Kidney glomerular epithelial cell (primary cell): Measurements from ENCODE around the gene MARK4.
"Not testable (repeated sequence)": the region's sequence is repeated elsewhere in the genome, so short reads cannot be mapped to it uniquely, and the experiment has no call there.

Experiments
- DNase-seq: peaks from one replicate; lab custom pipeline; 2025; lab: John Stamatoyannopoulos, UW

The MARK4 gene

DNA sequence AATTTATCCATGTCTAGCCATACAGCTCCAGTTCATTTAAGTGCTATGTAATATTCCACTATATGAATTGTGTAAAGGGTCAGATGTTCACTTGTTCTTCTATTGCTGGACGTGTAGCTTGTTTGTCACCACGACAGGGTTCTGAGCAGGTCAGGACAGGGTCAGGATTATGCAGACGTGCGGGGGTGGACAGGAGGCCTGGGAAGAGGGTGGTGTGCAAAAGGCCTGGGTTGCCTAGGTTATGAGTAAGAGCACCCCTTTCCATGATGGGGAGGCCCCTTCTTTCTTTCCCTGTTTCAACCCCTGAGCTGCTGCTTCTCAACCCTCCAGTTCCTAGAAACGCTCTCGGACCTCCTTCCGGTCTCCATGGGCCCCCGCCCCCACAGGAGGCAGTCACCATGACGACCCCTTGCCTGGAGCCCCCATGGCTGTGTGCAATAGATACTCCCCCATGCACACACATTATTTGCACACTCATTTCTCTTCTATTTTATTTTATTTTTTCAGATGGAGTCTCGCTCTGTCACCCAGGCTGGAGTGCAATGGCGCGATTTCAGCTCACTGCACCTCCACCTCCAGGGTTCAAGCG, 7.8 kb upstream of the MARK4 start:
- DNase-seq = no peak

- no peak for DNase-seq
These were observed 6.8 kb upstream of the MARK4 start for GRCh38 chr19:45244133-45244794.

GRCh38 chr19:45245334-45245787, 5.7 kb upstream of the MARK4 start, which contains the start of gene EXOC3L2:
Gene EXOC3L2 (minus strand): TSS chr19:45245407. CDS start chr19:45239045, 6,362 bp downstream.
- no peak for DNase-seq

DNA sequence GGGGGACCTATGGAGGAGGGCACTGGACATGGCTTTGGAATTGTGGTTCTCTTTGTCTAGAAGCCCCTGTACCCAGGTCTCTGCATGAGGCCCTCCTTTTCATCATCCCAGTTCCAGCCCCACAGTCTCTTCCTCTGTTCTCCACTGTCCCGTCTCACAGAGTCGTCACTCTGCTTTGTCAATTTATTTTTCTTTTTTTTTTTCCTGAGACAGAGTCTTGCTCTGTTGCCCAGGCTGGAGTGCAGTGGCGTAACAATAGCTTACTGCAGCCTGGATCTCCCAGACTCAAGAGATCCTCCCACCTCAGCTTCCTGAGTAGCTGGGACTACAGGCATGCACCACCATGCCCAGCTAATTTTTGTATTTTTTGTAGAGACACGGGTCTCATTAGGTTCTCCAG, 5.2 kb upstream of the MARK4 start:
- DNase-seq = no peak

GRCh38 chr19:45247136-45247535, 3.9 kb upstream of the MARK4 start:
- no peak for DNase-seq

DNA sequence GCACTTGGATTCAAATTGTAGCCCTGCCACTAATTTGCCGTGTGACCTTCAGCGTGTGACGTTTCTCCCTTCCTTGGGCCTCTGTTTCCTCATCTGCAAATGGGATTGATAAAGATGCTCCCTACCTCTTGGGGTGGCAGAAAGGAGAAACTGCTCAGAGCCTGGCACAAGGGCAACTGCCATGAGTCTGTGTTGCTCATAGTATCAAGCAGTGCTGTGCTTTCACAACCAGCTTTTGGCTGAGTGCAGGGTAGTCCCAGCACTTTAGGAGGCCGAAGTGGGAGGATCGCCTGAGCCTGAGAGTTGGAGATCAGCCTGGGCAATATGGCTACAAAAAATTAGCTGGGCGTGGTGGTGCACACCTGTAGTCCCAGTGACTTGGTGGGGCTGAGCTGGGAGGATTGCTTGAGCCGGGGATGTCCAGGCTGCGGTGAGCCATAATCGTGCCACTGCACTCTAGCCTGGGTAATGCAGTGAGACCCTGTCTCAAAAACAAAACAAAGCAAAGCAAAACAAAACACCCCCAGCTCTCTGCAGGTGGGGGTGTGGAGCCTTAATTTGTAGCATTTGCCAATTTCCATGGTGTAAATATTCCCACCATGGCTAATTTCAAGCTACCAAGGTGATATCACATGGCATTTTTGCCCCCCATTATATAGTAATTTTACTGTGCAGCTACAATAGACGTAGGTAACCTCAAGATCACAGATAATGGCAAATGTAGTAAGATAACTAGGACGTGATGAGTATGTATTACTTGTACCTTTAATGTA, 1.6 kb upstream of the MARK4 start:
- DNase-seq = no peak

DNA sequence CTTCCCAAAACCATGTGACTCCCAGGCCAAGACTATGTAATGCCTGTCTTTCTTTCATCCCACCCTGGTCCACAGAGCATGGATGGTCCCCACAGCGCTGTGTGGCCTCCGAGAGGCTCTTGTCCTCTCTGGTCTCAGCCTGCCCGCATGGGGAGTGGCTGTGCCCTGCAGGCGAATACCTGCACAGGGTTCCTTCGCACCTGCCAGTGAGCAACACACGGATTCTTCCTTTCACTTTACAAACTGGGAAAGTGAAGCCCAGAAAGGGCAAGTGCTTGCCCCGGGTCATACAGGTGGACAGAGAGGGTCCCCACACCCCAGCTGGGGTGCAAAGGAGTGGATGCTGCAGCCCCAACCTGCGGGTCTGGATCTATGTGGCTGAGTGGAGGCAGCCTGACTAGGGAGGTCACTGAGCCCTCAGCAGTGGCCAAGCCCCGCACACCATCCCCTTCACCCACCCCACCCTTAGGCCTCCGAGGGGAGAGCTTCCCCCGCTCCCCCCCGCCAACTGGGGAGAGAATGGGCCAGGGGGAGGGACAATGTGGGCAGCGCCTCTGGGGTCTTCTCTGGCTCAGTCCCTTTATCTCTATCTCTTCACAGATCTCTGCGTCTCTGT, 747 bp upstream of the MARK4 start:
- DNase-seq = no peak

GRCh38 chr19:45251452-45252354, 632 bp downstream of the MARK4 start:
- no peak for DNase-seq

GRCh38 chr19:45253396-45254027, 2.4 kb downstream of the MARK4 start:
- no peak for DNase-seq

- DNase-seq = no peak
These were observed 3.0 kb downstream of the MARK4 start for GRCh38 chr19:45254044-45254531.

- no peak for DNase-seq
These were observed 4.6 kb downstream of the MARK4 start for GRCh38 chr19:45255611-45256157.

DNA sequence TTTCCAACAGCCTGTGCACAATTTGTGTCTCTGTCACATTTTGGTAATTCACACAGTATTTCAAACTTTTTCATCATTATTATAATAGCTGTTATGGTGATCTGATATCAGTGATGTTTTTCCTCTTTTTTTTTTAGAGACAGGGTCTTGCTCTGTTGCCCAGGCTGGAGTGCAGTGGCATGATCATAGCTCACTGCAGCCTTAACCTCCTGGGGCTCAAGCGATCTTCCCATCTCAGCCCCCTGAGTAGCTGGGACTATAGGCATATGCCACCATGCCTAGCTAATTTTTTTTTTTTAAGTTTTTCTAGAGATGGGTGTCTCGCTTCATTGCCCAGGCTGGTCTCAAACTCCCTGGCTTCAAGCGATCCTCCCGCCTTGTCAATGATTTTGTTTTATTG, 5.8 kb downstream of the MARK4 start:
- DNase-seq = no peak

DNA sequence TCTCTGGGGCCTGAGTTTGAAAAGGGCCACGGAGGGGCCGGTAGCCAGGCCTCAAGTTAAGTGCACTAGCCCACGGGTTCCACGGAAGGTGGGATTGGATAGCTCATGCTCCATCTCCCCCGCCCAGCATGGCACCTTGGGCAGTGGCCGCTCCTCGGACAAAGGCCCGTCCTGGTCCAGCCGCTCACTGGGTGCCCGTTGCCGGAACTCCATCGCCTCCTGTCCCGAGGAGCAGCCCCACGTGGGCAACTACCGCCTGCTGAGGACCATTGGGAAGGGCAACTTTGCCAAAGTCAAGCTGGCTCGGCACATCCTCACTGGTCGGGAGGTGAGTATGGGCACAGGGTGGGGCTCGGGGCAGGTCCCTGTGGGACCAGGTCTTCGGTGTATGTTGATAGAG, 7.8 kb downstream of the MARK4 start:
- DNase-seq = no peak

DNA sequence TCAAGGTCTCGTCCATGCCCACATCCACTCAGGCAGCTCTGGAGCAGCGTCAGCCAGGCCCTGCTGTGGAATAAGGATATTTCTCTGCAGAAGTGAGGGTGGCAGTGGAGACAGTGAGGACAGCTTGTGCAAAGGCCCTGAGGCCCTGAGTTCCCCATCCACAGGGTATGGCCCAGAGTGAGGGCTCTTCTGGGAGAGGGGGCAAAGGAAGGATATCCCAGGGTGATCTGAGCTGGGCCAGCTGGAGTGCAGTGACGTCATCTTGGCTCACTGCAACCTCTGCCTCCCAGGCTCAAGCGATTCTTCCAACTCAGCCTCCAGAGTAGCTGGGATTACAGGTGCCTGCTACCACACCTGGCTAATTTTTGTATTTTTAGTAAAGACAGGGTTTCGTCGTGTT, 11.5 kb downstream of the MARK4 start:
- no peak for DNase-seq

DNA sequence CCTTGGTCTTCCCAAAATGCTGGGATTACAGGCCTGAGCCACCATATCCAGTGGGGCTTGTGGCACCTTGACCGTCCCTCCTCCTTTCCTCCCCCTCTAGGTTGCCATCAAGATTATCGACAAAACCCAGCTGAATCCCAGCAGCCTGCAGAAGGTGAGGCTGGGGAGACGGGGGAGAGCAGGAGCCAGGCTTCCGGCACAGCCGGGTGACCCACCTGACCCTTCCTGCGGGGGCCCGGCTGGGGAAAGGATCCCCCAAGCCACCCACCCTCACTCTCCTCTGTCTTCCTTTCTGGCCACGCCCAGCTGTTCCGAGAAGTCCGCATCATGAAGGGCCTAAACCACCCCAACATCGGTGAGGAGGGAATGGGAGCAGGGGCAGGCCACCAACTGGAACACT, 11.9 kb downstream of the MARK4 start:
- no peak for DNase-seq

- no peak for DNase-seq
These were observed 13.8 kb downstream of the MARK4 start for GRCh38 chr19:45264781-45265317.

- DNase-seq = no peak
These were observed 14.3 kb downstream of the MARK4 start for GRCh38 chr19:45265375-45265774.

DNA sequence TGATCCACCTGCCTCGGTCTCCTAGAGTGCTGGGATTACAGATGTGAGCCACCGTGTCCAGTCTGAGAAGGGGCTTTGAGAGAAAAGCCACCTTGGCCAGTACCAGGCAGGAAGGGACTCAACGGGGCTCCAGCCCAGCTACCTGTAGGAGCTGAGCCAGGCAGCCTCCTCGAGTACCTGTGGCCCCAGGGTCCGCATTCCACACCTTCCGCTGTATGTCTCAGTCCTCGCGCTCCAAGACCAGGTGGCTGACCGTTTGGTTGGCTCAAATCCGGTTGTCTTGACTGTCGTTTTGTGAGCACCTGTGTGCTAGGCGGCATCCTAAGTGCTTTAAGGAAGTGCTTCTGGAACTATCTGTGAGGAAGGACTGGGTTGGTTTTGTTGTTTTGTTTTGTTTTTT, 16.2 kb downstream of the MARK4 start:
- no peak for DNase-seq

- not testable (repeated sequence) for DNase-seq
These were observed 18.9 kb downstream of the MARK4 start for GRCh38 chr19:45269939-45270338.

DNA sequence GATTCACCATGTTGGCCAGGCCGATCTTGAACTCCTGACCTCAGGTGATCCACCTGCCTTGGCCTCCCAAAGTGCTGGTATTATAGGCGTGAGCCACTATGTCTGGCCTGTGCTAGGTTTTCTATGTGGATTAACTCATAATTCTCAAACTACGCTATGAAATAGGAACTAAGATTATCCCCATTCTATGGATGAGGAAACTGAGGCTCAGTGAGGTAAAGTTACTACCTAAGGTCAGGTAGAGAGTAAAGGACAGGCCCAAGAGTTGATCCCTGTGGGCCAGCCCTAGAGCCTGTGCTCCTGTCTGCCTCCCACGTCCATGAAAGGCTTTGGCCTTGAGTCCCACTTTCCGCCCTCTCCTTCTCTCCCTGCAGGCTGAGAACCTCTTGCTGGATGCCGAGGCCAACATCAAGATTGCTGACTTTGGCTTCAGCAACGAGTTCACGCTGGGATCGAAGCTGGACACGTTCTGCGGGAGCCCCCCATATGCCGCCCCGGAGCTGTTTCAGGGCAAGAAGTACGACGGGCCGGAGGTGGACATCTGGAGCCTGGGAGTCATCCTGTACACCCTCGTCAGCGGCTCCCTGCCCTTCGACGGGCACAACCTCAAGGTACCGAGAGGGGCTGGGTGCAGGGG, 20.1 kb downstream of the MARK4 start:
- DNase-seq = no peak
